Left ventricle myocardium superior (tissue), 1 donor: Measurements from ENCODE around the gene GDA. TPM values are rescaled to one million over a fixed set of nuclear protein-coding genes. Genes with fewer than 3 reads are reported as not detected.
"Not testable (repeated sequence)": the region's sequence is repeated elsewhere in the genome, so short reads cannot be mapped to it uniquely, and the experiment has no call there.

Source experiments
- ATAC-seq: fragments of 200-7000 bp; cut with Tn5 transposase; one replicate; pipeline ENCODE4 v1.9.1; 2020; ENCODE audit warnings: mild to moderate bottlenecking, moderate library complexity
- DNase-seq: peaks from one replicate; pipeline ENCODE4 v3.0.0-alpha.2; 2020
- intact Hi-C: fragments of 100-400 bp; cut with micrococcal nuclease; formaldehyde crosslinking; loops from one replicate; pipeline ENCODE4 v1.11.0; 2022
- total RNA-seq: library from RNA; stranded (reverse); fragmentation: NEBNext Ultra II Directional; extraction: Animal tissue kit (Norgen Biotek cat#: 25700); gene quantifications from one replicate; pipeline ENCODE4 v1.2.1, GENCODE V29; 2021
- donor health status: DM: no; HTN: yes; CAD: no; lungs with severe emphysema.

The GDA gene
- total RNA-seq, 1 donor from 2014 or later, result 2.0 TPM

- intact Hi-C loops, result no loop called here
- ATAC-seq (no peak), DNase-seq (no peak)
Observed at GRCh38 chr9:72262063-72262462, 112.8 kb downstream of the GDA start.

GRCh38 chr9:72263572-72263971 lies 114.3 kb downstream of the GDA start:
- intact Hi-C loops, result no loop called here
- ATAC-seq, result no peak

DNA sequence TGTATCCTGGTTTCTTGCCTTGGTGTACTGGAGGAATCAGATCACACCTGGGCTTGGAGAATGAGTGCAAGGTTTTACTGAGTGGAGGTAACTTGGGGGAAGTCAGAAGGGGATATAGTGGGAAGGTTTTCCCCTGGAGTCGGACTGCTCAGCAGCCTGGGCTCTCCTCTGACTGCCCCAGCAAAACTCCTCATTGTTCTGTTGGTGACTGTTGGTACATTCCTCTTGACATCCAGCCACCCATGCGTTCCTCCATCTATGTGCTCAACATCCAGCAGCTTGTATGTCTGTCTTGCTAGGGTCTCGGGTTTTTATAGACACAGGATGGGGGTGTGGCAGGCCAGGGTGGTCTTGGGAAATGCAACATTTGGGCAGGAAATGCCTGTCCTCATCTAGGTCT lies 119.7 kb downstream of the GDA start:
- ATAC-seq (no peak), DNase-seq (no peak)
- intact Hi-C loops, result no loop called here

More at GRCh38 chr9:72263572-72263971, 114.3 kb downstream of the GDA start:
- no peak for DNase-seq

DNA sequence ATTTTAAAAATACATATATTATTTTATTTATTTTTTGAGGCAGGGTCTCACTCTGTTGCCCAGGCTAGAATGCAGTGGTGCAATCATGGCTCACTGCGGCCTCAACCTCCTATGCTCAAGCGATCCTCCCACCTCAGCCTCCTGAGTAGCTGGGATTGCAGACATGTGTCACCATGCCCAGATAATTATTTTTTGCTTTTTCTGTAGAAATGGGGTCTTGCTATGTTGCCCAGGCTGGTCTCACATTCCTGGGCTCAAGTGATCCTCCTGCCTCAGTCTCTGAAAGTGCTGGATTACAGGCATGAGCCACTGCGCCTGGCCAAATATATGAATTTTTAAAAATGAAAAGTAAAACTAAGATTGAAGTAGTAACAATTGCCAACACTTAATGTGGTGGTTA lies 121.1 kb downstream of the GDA start:
- not testable (repeated sequence) for DNase-seq, ATAC-seq
- intact Hi-C loops, result loop anchor here (5.0 kb wide), 1 partner anchor 552 kb away; no protein-coding TSS in a partner anchor

DNA sequence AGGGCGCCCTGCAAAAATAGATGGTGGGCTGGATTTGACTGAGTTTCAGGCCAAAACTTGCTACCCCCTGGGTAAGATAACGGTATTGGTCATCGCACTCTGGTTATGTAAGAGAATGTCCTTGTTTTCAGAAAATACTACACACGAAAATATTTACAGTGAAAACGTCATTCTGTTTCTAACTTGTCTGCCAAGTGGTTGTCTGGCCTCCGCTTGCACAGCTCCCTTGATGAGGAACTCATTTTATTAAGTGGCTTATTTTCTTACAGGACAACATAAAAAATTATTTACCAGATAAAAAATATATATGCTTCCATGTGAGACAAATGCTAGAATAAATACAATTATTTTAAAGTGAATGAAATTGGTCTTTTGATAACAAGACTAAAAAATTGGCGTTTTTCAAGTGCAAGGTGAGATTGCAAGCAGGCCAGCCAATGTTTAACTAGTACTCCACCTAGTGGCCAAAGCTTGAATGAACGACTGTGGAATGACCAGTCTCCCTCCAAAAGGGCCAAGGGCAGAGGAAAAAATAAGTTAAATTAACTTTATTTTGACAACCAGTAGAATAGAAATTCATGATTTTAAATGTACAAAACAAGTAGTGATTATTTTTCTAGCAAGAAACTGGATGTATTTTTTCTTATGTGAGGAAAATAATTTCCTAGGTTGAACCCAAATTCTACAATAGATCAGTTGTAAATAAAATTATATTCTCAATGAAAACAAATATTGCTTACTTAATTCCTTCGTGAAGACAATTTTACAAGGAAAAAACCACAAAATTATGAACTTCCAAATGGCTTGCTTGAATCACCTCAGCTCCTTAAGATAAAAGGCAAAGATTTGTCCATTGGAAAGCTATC lies 122.6 kb downstream of the GDA start:
- DNase-seq, result no peak
- intact Hi-C loops, result loop anchor here (1.0 to 5.0 kb wide), 2 partner anchors 233 to 550 kb away; no protein-coding TSS in a partner anchor
- peak; percentile 65 for ATAC-seq

GRCh38 chr9:72274441-72274840 lies 125.2 kb downstream of the GDA start:
- no peak for DNase-seq
- intact Hi-C loops, result loop anchor here (5.0 kb wide), 1 partner anchor 548 kb away; no protein-coding TSS in a partner anchor
- ATAC-seq, result no peak

DNA sequence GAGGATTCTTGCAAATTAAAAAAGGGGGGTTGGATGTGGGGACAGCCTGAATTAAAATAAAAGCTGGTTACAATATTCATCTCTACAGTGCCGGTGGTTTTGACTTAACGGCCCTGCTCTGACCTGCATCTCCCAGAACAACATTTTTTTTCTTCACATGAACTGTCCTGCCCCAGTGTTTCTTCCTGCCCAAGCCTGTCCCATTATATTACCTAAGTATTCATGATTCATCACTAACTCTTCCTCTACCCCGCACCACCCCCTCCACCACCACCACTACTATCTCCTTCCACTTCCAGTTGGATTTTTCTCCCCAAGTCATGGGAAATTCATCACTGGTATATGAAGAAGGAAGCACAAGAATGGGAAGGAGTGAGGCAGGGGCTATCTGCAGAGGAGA lies 125.7 kb downstream of the GDA start:
- intact Hi-C loops, result loop anchor here (5.0 kb wide), 1 partner anchor 547 kb away; no protein-coding TSS in a partner anchor

DNA sequence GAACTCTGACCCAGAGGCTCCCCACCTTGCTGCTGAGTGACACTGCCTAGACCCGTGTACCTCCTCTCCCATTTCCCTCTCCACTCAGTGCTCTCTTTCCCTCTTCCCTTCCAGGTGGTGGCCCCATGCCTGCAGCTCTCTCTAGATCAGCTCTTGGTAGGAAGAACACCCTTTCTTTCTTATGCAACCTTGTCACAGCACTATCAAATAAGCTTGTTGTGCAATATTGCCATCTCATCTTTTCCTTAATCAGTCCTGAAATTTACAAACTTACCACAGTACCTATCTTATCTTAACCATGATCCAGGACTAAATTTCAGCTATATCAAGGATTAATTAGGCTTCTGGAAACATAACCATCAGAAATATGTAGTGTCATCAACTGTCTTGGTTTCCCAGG lies 127.2 kb downstream of the GDA start:
- intact Hi-C loops, result no loop called here
- DNase-seq, result no peak
- ATAC-seq, result no peak

More for the DNA sequence above, 125.7 kb downstream of the GDA start:
- ATAC-seq, result no peak
- no peak for DNase-seq

GRCh38 chr9:72278959-72279358 lies 129.7 kb downstream of the GDA start:
- no peak for DNase-seq
- intact Hi-C loops, result no loop called here
- ATAC-seq, result no peak

DNA sequence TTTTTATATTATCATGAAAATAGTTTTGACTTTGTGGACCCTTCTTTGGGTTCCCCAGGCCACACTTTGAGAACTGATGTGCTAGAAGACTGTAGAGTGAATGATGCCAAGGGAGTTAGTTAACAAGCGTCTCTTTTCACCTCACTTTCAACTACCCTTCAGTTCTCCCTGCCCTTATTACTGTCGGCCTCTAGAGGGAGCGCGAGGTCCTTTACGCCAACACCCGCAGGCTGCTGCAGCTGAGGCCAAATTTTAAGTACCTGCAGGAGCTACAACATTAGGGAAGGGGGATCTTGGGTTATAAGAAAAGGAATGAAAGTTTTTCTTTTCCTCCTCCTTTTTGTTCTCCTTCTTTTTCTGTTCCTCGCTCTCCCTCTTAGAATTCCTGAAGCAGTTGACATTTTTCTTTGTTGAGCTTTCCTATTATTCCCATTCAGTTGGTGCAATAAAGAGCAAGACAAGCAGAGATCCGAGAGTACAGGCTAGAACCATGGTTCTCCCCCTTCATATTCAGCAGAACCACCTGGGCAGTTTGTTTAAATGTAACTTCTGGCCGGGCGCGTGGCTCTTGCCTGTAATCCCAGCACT lies 131.8 kb downstream of the GDA start:
- DNase-seq (peak; percentile 71), ATAC-seq (peak; percentile 87)
- intact Hi-C loops, result loop anchor here (5.0 kb wide), 1 partner anchor 311 kb away; no protein-coding TSS in a partner anchor

- no peak for ATAC-seq
- DNase-seq, result no peak
- intact Hi-C loops, result no loop called here
Observed at GRCh38 chr9:72289401-72289800, 140.2 kb downstream of the GDA start.

- intact Hi-C loops, result loop anchor here (5.0 kb wide), 1 partner anchor 532 kb away; no protein-coding TSS in a partner anchor
- ATAC-seq, result no peak
- no peak for DNase-seq
Observed at GRCh38 chr9:72290311-72290710, 141.1 kb downstream of the GDA start.

DNA sequence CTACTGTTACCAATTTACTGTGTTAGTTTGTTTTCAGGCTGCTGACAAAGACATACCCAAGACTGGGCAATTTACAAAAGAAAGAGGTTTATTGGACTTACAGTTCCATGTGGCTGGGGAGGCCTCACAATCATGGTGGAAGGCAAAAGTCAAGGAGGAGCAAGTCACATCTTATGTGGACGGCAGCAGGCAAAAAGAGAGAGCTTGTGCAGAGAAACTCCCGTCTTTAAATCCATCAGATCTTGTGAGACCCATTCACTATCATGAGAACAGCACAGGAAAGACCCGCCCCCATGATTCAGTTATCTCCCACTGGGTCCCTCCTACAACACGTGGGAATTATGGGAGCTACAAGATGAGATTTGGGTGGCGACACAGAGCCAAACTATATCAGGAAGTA lies 142.3 kb downstream of the GDA start:
- intact Hi-C loops, result loop anchor here (5.0 kb wide), 1 partner anchor 531 kb away; no protein-coding TSS in a partner anchor
- not testable (repeated sequence) for DNase-seq, ATAC-seq

GRCh38 chr9:72292256-72292682 lies 143.0 kb downstream of the GDA start:
- ATAC-seq (peak; percentile 39), DNase-seq (no peak)
- intact Hi-C loops, result loop anchor here (5.0 kb wide), 1 partner anchor 530 kb away; no protein-coding TSS in a partner anchor

DNA sequence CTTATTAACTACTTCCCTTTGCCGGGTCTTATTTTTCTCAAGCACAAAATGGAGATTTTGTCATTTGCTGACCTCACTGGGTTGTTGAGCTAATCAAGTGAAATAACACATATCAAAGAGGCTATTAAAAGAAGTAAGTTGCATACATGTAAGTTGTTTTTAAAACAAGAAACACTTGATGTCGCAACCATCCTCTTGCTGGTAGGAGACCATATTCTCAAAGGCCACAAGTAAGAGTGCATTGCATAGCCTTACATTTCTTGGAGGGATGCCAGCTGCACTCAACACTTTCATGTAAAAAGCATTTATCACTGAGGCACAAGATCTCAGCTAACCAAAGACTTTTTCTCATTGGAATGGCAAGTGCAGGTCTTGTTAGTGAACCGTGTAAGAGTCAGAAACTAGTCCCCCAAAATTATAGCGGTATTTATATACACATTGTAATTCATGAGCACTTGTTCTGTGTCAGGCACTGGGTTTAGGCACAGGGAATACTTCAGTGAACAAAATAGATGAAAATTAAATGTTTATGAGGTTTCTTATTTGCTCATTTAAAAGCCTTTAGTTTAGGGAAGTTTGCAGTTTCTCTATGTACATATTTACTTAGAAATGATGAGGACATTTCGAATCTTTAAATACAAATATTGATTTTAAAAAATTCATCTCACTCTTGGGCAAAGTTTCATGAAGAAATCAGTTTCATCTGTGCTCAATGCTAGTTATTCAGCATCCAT lies 143.8 kb downstream of the GDA start:
- ATAC-seq (peak; percentile 38), DNase-seq (no peak)
- intact Hi-C loops, result loop anchor here (5.0 kb wide), 1 partner anchor 529 kb away; no protein-coding TSS in a partner anchor

DNA sequence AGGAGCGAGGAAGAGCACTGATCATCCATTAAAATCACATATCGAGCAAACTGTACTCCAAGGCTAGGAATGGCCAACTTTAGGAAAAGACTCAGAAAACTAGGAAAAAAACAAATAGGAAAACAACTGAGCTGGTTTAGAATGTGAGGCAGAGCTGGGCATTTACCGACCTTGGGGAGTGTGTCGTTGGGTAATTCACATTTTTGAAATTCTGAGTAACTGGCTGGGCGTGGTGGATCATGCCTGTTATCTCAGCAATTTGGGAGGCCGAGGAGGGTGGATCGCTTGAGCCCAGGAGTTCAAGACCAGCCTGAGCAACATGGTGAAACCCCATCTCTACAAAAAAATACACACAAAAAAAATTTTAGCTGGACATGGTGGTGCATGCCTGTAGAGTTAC lies 145.7 kb downstream of the GDA start:
- DNase-seq (no peak), ATAC-seq (no peak)
- intact Hi-C loops, result loop anchor here (5.0 kb wide), 1 partner anchor 527 kb away; no protein-coding TSS in a partner anchor

DNA sequence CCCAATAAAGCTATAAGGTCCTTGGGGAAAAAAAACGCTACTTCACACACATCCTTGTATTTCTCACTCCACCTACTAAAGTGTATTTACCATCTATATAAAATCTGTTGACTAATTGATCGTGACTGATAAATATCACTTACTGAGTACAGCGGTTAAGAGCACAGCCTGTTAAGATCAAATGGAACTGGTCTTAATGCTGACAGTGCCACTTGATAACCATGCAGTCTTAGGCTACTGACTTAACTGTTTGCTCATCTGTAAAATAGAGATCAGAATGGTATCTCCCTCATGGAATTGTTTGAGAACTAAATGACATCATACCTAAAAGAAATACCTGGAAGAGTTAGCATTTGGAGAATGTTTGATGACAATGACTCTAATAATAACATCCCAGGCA lies 148.3 kb downstream of the GDA start:
- DNase-seq, result no peak
- intact Hi-C loops, result no loop called here
- ATAC-seq, result no peak

GRCh38 chr9:72299017-72299603 lies 149.9 kb downstream of the GDA start:
- intact Hi-C loops, result no loop called here
- no peak for ATAC-seq
- DNase-seq, result no peak

GRCh38 chr9:72300873-72301272 lies 151.6 kb downstream of the GDA start:
- ATAC-seq (no peak), DNase-seq (no peak)
- intact Hi-C loops, result no loop called here
